D721Med (cell line): ENCODE data around the gene TEX35.

Source experiments
- DNase-seq: peaks from one replicate; pipeline ENCODE4 v3.0.0; 2011; ENCODE audit warnings: low spot score; ENCODE audit not compliant: insufficient read length
- FAIRE-seq: peaks from 2 replicates; lab custom pipeline; 2011; peaks lifted over from hg19 to GRCh38; lab: Jason Lieb, UNC
- CTCF ChIP-seq: IDR thresholded peaks from 2 replicates; pipeline ENCODE4 v1.5.1; 2012; ENCODE audit warnings: mild to moderate bottlenecking, control low read depth; ENCODE audit not compliant: insufficient read depth; ENCODE audit errors: missing control alignments

Gene TEX35

GRCh38 chr1:178534137-178534868 is 21.4 kb downstream of the TEX35 start:
- no peak for TF ChIP-seq CTCF
- FAIRE-seq, result no peak
- no peak for DNase-seq

- TF ChIP-seq CTCF, result no peak
- DNase-seq (no peak), FAIRE-seq (no peak)
These were observed 23.4 kb downstream of the TEX35 start for GRCh38 chr1:178536329-178536728.

GRCh38 chr1:178536844-178537371 is 24.0 kb downstream of the TEX35 start:
- no peak for DNase-seq
- FAIRE-seq, result no peak

GRCh38 chr1:178537382-178538090 is 24.6 kb downstream of the TEX35 start:
- no peak for FAIRE-seq
- DNase-seq, result no peak
- TF ChIP-seq CTCF, result no peak

More at GRCh38 chr1:178536844-178537371, 24.0 kb downstream of the TEX35 start:
- no peak for TF ChIP-seq CTCF

- FAIRE-seq (no peak), DNase-seq (no peak)
- no peak for TF ChIP-seq CTCF
These were observed 25.4 kb downstream of the TEX35 start for GRCh38 chr1:178538192-178538916.

- DNase-seq (no peak), FAIRE-seq (no peak)
These were observed 26.4 kb downstream of the TEX35 start for GRCh38 chr1:178539291-178539690.

More at GRCh38 chr1:178539291-178539690, 26.4 kb downstream of the TEX35 start:
- TF ChIP-seq CTCF, result no peak
